Renal cortex interstitium (tissue), 11 donors: ENCODE data around the gene SLC10A2. TPM values are rescaled to one million over a fixed set of nuclear protein-coding genes. Genes with fewer than 3 reads are reported as not detected.

Source experiments
- DNase-seq, 11 donors: peaks; one replicate each; pipeline ENCODE4 v3.0.0-alpha.2; 2013; ENCODE audit warnings: low read depth in 9 of 11, low spot score in 4 of 11; ENCODE audit errors: extremely low read depth in 1 of 11
- polyA plus RNA-seq, 3 donors: library from polyadenylated mRNA; unstranded; fragments of 120-200 nt; gene quantifications; one replicate each; pipeline ENCODE4 v1.2.1, GENCODE V29; 2013; ENCODE audit not compliant: insufficient read length in 3 of 3

The SLC10A2 gene
- polyA plus RNA-seq, 3 donors, result 0.58 to 2.8 (median 1.2) TPM

DNA sequence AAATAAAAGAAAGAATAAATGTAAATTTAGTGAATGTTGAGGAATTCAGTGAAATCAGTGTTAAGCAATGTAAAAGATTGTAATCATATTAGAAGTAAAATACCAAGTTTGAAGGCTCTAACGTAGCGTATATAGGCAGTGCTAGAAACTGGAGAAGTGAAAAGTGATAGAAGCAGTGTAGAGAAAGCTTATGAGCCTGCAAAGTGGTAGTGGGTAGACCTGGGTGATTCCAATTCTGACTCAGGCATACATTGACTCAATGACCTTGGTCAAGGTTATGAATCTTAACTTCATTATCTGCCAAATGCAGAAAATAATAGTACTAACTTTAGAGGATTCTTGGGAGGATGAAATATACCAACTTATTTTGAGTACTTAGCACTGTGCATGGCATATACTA lies 4.1 kb downstream of the SLC10A2 start:
- no peak for DNase-seq

DNA sequence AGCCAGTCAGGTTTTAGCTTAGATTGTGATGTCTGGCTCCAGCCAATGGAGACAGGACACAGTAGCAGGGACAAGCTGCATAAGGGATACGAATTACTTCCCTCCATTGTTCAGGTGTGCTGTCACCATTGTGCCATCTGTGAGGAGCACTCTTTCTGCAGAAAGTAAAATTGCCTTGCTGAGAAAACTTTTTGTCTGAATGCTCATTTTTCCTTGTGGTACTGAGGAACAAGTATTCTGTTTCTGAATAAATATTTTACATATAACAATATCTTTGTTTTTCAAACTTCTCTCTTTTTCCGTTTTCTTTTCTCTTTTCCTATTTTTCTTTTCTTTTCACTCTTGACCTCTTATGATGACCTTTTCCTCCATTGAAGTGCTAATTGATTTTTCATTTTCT lies 10.2 kb downstream of the SLC10A2 start:
- DNase-seq, result no peak

DNA sequence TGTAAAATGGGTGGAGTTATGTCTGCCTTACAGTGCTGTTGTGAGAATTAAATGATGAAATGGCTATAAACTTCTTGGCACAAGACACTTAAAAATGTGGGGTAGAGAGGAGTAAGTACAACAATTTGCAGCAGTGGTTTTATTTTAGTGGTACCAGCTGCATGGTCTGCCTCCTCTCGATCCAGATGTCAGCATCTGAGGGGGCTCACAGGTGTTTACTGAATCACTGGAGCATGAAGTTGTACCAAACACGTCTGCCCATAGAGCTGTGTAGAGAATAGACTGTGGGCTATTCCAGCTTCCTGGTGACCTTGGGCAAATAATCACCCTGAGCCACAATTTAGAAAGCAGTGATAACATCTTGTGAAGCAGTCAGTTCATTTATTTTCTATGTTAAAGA lies 11.1 kb downstream of the SLC10A2 start:
- DNase-seq, result no peak

DNA sequence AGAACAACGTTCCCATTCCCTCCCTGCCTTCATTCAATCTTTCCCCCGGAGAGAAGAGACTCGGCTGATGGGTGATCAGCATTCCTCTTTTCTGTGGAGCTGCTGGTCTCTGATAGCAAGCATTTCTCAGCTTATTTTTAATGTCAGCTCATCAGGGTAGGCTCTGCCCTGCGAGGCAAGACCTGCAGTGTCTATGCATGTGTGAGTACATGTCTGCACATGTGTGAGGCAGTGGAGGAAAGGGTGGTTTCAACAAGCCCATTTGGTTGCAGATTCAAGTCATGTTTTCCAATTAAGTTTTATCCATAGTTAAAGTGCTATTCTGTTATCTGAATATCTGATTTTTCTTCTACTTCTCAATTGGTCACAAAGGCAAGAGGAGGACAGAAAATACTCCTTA lies 19.5 kb downstream of the SLC10A2 start:
- DNase-seq, result no peak

DNA sequence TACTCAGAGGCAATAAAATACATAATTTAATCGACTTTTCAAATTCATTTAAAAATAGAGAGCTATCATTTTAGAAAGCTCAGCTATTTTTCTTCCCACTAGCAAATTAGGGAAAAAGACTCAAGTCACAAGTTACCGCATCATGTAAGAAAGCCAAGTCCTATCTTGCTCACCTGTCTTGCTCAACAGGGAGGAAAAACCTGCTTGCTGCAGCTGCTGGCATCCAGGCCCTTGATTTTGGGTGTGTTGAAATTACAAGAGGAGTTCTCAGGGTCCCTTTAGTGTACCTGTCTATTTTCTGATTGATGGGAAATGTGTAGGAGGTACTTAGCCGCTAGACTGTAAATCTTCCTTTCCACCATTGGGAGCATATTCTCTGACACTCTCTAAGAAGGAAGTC lies 22.2 kb downstream of the SLC10A2 start:
- no peak for DNase-seq

DNA sequence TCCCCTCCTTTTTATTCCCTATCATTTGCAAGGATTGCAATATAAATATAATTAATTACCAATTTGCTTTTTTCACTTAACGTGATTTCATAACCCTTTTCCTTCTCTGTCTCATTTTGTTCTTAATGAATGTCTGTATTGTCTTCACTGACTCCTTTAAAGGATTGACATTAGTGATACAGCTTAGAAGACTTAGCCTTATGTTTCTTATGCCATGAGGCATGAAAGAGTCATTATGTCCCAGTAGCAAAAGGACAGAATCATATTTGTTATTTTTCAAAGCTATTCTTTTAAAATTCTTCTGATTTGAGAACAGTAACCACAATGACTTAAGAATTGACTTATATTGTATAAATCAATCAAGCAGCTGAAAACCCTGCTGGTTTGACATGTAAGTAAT lies 26.2 kb downstream of the SLC10A2 start:
- no peak for DNase-seq

DNA sequence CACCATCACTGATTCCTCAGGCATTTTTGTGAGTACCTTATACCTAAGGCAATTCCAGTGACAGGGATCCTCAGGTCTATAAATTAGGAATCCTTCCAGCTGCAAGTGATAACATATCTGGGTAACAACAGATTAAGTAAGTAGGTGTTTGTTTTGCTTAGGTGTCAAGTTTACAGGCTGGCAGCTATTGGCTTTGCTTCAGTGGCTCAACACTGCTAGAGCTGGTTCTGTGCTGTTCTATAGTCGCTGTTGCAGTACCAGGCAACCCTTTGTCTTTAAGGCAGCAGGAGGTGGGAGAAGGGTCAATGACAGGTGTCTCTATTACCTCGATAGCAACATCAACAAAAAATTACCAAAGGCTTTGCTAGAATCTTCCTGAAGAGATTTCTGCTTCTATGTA lies 27.0 kb downstream of the SLC10A2 start:
- peak in 8 of 11 donors; percentile 5 to 49 (median 8) for DNase-seq

DNA sequence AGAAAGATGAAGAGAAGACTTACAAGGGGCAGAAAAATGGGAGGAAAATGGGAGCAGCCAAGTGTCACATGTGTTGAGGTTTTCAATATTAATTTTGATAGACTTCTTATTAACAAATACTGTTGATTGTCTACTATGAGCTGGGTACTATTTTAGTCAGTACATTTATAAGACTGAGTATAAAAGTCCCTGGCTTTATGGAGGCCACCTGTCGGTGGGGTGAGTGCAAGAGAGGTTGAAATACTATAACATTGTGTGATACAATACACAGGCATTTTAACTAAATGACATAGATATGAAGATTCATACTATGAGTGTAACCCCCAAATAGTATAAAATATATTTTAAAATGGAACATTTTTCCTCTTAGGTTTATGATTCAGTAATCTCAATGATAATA lies 29.9 kb downstream of the SLC10A2 start:
- no peak for DNase-seq

DNA sequence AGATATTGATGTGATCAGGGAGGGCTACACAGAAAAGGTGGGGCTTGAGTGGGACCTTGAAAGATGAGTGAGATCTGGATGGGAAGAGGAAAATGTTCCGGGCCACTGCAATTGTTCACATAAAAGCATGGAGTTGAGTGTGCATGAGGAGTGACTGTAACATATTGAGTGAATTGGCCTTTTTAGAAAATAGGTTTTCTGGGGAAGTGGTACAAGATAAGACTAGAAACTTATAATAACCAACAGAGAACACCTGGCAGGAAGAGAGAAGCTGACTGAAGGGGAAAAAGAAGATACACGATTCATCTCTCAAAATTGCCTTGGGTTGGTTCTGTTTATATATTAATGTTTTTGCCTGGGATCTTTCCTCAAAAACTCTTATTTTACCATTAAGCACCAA lies 32.2 kb downstream of the SLC10A2 start:
- DNase-seq, result no peak

DNA sequence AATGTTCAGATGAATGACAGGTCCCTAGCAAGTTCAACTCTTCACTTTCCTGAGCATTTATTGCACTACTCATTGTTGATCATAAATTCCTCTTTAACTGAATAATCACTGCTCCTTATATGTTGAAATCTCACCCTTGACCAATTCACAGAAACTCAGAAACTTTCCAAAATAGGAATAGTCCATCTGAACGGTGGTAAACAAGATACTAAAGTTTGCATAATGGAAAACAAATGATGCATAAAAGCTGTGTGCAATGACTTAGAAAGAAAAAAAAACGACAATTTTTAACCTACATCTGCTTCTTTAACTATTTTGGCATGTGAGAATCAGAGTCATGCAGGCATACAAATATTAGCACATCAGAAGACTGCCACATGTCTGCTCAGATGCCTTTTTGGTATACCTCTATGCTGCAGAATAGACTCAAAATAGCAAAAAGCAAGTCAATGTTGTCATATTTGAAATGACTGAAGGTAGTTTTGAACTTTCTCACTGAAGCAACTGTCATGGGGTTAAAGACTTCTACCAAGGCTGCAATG lies 34.8 kb downstream of the SLC10A2 start:
- DNase-seq, result no peak

DNA sequence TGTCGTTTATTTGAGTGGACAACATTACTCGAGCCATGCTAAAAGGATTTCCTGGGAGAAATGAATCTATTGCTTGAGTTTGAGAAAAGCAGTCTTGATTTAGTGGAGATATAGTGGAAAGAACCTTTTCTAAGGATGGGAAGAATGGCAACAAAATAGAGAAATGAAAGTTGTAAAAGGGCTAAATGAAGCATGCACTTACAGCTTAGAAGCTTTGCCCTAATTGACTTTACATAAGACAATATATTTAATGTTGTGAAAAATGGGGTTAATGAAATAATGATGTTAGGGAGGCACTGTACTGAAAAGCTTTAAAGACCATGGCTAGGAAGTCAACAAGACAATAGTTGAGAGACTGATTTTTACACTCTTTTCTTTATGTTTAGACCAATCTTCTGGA lies 35.4 kb downstream of the SLC10A2 start:
- DNase-seq, result no peak

DNA sequence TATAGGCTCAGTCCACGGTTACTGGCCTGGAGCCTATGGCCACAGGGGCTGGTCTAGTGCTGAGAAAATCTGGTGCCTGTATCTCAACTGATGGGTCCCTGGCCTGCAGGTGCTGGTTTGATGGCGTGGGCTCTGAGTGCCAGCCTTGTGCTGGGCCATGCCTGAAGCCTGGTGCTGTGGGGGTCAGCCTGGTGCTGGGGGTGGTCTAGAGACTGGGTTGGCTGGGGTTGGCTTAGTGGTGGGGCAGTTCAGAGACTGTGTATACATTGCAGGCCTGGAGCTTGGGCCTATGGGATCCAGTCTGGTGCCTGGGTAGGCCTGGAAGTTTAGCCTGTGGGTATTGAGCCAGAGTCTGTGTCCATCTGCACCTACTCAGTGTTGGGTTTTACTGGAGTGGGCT lies 36.4 kb downstream of the SLC10A2 start:
- DNase-seq, result no peak

DNA sequence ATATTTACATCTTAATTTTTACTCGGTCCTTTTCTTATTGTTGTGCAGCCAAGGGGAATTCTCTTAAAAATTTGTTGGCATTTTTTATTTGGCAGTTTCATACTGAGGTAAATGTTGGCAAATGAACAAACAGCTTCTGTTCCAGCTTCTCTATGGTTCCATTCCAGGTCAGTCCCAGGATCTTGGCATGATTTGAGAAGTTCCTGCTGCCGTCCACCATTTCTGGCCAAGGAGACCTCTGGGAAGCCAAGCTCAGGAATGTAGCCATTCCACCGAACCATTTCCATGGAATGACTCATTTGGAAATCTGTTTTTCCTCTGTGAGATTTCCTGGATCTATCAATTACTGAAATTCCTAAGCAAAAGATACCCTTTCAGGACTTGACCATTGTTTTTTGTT lies 43.9 kb downstream of the SLC10A2 start:
- DNase-seq, result no peak

DNA sequence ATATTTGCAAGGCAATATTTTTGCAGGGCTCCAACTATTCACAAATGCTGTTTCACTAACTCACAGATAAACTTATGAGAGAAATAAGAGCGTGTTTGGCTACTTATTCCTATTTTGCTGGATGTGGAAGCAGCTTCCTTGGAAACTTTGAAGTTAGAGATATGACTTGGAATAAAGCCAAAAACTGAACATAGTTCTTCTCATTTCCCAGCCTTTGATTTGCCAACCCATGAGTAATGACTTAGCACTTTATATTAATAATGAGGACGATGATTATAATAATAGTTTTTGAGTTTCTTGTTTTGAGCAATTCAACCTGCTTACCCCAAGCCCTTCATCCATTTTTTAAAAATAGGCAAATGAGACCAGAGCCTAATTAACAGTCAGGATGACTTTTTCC lies 47.7 kb downstream of the SLC10A2 start:
- DNase-seq, result no peak

DNA sequence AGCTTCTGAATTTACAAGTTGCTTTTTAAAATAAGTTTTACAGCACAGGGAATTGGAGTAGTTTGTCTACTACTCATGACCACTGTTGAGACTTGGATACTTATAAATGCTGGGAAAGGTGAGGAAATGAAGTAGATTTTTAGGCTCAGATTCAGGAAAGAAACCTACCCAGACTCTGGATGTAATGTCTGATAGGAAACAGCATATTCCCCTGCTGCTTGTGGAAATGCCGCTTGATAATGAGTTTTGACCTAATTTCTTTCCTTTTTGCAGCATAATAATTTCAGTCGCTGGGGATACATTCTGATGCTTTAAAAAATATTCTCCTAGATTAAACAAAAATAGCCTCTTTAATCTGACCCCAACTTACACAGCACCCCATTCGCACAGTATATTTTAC lies 53.6 kb downstream of the SLC10A2 start:
- DNase-seq, result no peak

DNA sequence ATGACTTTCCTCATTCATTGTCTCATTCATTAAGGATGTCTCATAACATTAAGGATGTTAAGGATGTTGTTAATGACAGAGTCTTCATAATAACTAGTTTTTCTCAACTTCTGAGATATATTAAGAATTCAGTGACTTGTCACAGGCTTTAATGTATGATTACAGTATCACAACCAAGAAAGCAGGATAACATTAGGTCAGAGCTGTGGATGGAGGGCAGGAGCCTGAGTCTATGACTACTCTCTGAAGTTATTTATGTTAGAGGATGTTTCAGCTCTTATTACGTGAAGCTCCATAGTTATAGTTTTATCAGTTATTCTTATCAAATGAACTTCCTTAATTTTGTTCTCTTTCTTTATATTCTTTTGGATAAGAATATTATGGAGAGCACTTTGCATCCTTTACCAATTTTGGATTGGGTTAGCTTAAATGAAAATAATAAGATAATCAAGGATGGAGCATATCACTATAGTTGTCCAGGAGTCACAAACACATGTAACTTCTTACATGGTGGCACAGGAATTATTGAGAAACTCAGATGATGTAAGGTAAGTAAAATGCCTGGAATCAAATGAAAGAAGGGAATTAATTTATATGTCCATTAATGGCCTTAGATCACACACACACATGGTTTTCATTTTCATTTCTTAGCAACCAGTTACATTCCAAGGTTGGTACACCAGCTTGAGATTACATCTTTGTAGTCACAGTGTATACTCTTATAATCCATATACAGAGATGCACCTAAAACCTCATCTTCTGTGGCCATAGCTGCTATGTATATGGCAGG lies 57.0 kb downstream of the SLC10A2 start:
- no peak for DNase-seq

DNA sequence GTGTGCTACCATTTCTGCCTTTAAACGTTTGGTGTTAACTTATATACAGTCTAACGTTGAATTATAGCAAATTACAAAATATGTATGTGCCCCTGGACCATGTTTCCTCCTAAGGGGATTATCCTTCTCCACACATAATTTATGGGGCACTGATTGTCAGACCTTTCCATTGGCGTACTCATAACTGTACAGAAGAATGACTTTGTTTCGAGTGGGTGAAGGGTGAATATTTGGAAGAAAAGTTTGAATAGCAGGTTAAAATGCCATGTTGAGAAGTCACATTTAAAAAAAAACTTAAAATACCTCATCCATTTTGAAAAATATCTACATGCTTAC lies 58.8 kb downstream of the SLC10A2 start:
- no peak for DNase-seq

DNA sequence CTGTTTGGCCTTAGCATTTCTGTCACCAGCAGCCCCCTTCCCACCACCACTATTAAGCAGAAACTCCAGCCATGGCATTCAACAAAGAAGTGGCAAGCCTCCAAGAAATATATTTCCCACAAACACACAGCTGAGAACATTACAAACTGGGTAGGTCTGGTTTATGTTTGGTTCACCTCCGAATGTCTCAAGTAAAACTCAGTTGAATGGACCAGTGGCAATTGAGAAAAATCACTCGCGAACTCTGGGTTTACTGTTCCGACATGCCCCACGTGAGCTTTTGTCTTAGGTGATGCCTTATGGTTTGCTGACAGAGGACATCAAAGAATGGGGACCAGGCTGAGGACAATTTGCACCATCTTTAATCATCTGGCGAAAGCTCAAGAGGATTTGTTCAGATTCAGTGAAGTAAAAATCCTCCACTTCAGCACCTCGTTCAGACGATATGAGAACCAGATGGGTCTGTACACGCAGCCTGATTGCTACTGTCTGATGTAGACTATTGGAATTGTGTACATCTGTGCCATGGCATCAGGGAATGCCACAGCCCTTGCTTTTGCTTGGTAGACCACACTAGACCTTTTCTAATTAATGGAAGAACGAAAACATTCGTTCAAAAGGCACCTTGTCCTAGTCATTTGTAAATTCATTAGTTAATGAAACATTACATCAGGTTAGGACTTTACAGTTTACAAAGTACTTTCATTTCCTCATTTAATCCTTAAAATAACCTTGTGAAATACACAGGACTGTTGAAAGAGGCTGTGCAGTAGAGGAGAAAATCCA lies 59.4 kb downstream of the SLC10A2 start:
- no peak for DNase-seq

DNA sequence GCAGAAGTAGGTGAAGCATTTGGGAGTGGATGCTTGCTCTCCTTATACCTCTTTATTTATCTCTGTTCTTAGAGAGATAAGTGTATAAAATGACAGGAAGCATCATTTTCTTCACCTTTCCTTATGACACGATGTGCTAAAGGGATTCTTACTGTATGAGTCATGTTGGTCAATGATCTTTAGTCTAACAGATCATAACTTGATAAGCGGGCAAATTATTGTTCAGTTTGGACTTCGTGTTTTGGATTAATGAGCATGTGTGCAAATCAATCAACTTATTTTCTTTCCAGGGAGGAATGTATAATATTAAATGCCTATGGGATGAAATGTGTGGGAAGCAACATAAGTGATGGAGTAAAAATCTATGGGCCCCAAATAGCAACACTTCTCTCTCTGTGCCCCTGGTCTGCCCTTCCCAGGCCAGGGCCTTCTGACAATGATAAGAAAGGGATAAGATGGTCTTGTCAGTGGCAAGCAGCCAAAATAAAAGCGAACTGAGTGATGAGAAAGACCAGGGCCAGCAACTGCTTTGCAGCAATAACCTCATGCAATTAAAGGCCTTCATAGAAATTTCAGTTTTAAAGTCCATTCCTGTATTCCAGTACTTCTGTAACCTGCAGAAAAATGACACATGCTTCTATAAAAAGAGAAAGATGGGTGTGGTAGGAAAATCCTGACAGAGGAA lies 61.4 kb downstream of the SLC10A2 start:
- DNase-seq, result no peak

DNA sequence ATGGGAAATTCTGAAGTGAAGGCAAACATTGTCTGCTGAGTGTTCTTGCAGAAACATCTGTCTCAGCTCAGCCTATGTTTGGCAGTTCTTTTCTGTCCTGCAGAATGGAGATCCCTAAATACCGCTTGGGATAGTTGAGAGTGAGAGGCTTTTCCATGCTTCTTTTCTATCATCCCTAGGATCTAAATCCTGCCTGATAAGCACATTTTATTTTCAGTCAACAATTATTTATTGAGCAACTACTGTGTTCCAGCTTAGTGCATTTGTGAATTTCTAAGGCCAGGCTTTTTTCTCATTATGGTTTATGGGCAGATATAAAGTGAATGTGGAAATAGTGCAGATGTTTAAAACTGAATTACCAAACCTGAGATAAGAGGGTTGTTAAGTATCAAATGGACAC lies 62.6 kb downstream of the SLC10A2 start:
- DNase-seq, result no peak
